ENCODE measurements around the gene MICALL1. TPM values are rescaled to one million over a fixed set of nuclear protein-coding genes. Genes with fewer than 3 reads are reported as not detected.

MICALL1 gene
- total and polyA plus RNA-seq, 4 experiments from 2014 or later, result 0.77 to 31.0 (median 17.6) TPM

- no peak overlapping the region for H3K27ac Mint-ChIP-seq
- H3K9me3 ChIP-seq (ENCODE audit: control insufficient read depth in 1 of 2, low read length in 2 of 2), result no peaks in the 10 kb centered on the region
- no peaks in the 10 kb centered on the region for H3K4me1 Mint-ChIP-seq
- H3K27me3 ChIP-seq (ENCODE audit: insufficient read depth, low read length), result no peaks in the 10 kb centered on the region
- peaks cover 0 to 3% of the 10 kb centered on the region in 2 donors for H3K36me3 Mint-ChIP-seq
- H3K27me3 Mint-ChIP-seq, result no peaks in the 10 kb centered on the region
- no peaks in the 10 kb centered on the region for H3K9me3 Mint-ChIP-seq
- H3K4me3 Mint-ChIP-seq, result no peak overlapping the region
- POLR2A ChIA-PET (ENCODE audit: partially characterized antibody), result no interaction called here
- no peak overlapping the region for H3K27ac ChIP-seq (ENCODE audit: low read depth, low read length)
- DNase-seq, result no peak
- H3K36me3 ChIP-seq (ENCODE audit: insufficient read depth, low read length), result no peaks in the 10 kb centered on the region
- no peak overlapping the region for H3K4me3 ChIP-seq (ENCODE audit: low read length in 2 of 2)
- intact Hi-C loops (cut with micrococcal nuclease), result no loop called here
- no peaks in the 10 kb centered on the region for H3K4me1 ChIP-seq (ENCODE audit: insufficient read depth, low read length)
- CTCF ChIA-PET (ENCODE audit: partially characterized antibody), result no interaction called here
Observed at GRCh38 chr22:37985751-37986281, 79.7 kb downstream of the MICALL1 start.

- H3K4me1 Mint-ChIP-seq, result no peaks in the 10 kb centered on the region
- no peaks in the 10 kb centered on the region for H3K9me3 Mint-ChIP-seq
- peaks cover 0 to 3% of the 10 kb centered on the region in 2 donors for H3K36me3 Mint-ChIP-seq
- H3K9me3 ChIP-seq (ENCODE audit: control insufficient read depth in 1 of 2, low read length in 2 of 2), result no peaks in the 10 kb centered on the region
- ChIA-PET POLR2A (ENCODE audit: partially characterized antibody) (no interaction called here), CTCF (ENCODE audit: partially characterized antibody) (no interaction called here)
- no peaks in the 10 kb centered on the region for H3K4me1 ChIP-seq (ENCODE audit: insufficient read depth, low read length)
- H3K36me3 ChIP-seq (ENCODE audit: insufficient read depth, low read length), result no peaks in the 10 kb centered on the region
- H3K27me3 Mint-ChIP-seq, result no peaks in the 10 kb centered on the region
- H3K4me3 ChIP-seq (ENCODE audit: low read length in 2 of 2), result no peak overlapping the region
- no peaks in the 10 kb centered on the region for H3K27me3 ChIP-seq (ENCODE audit: insufficient read depth, low read length)
- DNase-seq, result no peak
- intact Hi-C loops (cut with micrococcal nuclease), result no loop called here
- H3K27ac ChIP-seq (ENCODE audit: low read depth, low read length), result no peak overlapping the region
- no peak overlapping the region for H3K27ac Mint-ChIP-seq
- H3K4me3 Mint-ChIP-seq, result no peak overlapping the region
Observed at GRCh38 chr22:37986371-37986770, 80.3 kb downstream of the MICALL1 start.

GRCh38 chr22:37989146-37990045, 83.3 kb downstream of the MICALL1 start:
- Histone ChIP-seq H3K4me3 (ENCODE audit: low read length in 2 of 2) (no peak overlapping the region), H3K27ac (ENCODE audit: low read depth, low read length) (no peak overlapping the region), H3K4me1 (ENCODE audit: insufficient read depth, low read length) (no peaks in the 10 kb centered on the region), H3K36me3 (ENCODE audit: insufficient read depth, low read length) (no peaks in the 10 kb centered on the region), H3K27me3 (ENCODE audit: insufficient read depth, low read length) (no peaks in the 10 kb centered on the region), H3K9me3 (ENCODE audit: control insufficient read depth in 1 of 2, low read length in 2 of 2) (no peaks in the 10 kb centered on the region)
- no peak for DNase-seq
- peaks cover 0 to 3% of the 10 kb centered on the region in 2 donors for H3K36me3 Mint-ChIP-seq
- H3K4me1 Mint-ChIP-seq, result no peaks in the 10 kb centered on the region
- H3K27me3 Mint-ChIP-seq, result no peaks in the 10 kb centered on the region
- intact Hi-C loops (cut with micrococcal nuclease), result no loop called here
- no peak overlapping the region for H3K27ac Mint-ChIP-seq
- POLR2A ChIA-PET (ENCODE audit: partially characterized antibody), result no interaction called here
- no peaks in the 10 kb centered on the region for H3K9me3 Mint-ChIP-seq
- H3K4me3 Mint-ChIP-seq, result no peak overlapping the region
- CTCF ChIA-PET (ENCODE audit: partially characterized antibody), result no interaction called here

GRCh38 chr22:37990301-37990700, 84.2 kb downstream of the MICALL1 start:
- H3K4me1 ChIP-seq (ENCODE audit: insufficient read depth, low read length), result no peaks in the 10 kb centered on the region
- H3K9me3 Mint-ChIP-seq, result no peaks in the 10 kb centered on the region
- ChIA-PET CTCF (ENCODE audit: partially characterized antibody) (no interaction called here), POLR2A (ENCODE audit: partially characterized antibody) (no interaction called here)
- H3K36me3 Mint-ChIP-seq, result peaks cover 0 to 2% of the 10 kb centered on the region in 2 donors
- H3K27ac ChIP-seq (ENCODE audit: low read depth, low read length), result no peak overlapping the region
- H3K27ac Mint-ChIP-seq, result no peak overlapping the region
- DNase-seq, result no peak
- no peak overlapping the region for H3K4me3 ChIP-seq (ENCODE audit: low read length in 2 of 2)
- no peaks in the 10 kb centered on the region for H3K4me1 Mint-ChIP-seq
- intact Hi-C loops (cut with micrococcal nuclease), result no loop called here
- H3K27me3 ChIP-seq (ENCODE audit: insufficient read depth, low read length), result no peaks in the 10 kb centered on the region
- no peaks in the 10 kb centered on the region for H3K9me3 ChIP-seq (ENCODE audit: control insufficient read depth in 1 of 2, low read length in 2 of 2)
- no peak overlapping the region for H3K4me3 Mint-ChIP-seq
- no peaks in the 10 kb centered on the region for H3K27me3 Mint-ChIP-seq
- H3K36me3 ChIP-seq (ENCODE audit: insufficient read depth, low read length), result no peaks in the 10 kb centered on the region

- intact Hi-C loops (cut with micrococcal nuclease), result no loop called here
- CTCF ChIA-PET (ENCODE audit: partially characterized antibody), result no interaction called here
Observed at GRCh38 chr22:37990862-37991261, 84.8 kb downstream of the MICALL1 start.

GRCh38 chr22:37991731-37992442, 85.8 kb downstream of the MICALL1 start:
- no peak overlapping the region for H3K4me3 Mint-ChIP-seq
- no peaks in the 10 kb centered on the region for H3K9me3 ChIP-seq (ENCODE audit: control insufficient read depth in 1 of 2, low read length in 2 of 2)
- H3K27me3 Mint-ChIP-seq, result no peaks in the 10 kb centered on the region
- ChIA-PET CTCF (ENCODE audit: partially characterized antibody) (interaction anchor here (1.1 kb wide), 1 partner anchor 175 kb away, joined by 3 read pairs; no protein-coding TSS in a partner anchor), POLR2A (ENCODE audit: partially characterized antibody) (no interaction called here)
- DNase-seq, result no peak
- no peaks in the 10 kb centered on the region for H3K27me3 ChIP-seq (ENCODE audit: insufficient read depth, low read length)
- intact Hi-C loops (cut with micrococcal nuclease), result no loop called here
- no peak overlapping the region for H3K27ac Mint-ChIP-seq
- H3K27ac ChIP-seq (ENCODE audit: low read depth, low read length), result no peak overlapping the region
- H3K36me3 Mint-ChIP-seq, result no peaks in the 10 kb centered on the region
- H3K36me3 ChIP-seq (ENCODE audit: insufficient read depth, low read length), result no peaks in the 10 kb centered on the region
- no peaks in the 10 kb centered on the region for H3K4me1 Mint-ChIP-seq
- no peaks in the 10 kb centered on the region for H3K4me1 ChIP-seq (ENCODE audit: insufficient read depth, low read length)
- no peak overlapping the region for H3K4me3 ChIP-seq (ENCODE audit: low read length in 2 of 2)
- H3K9me3 Mint-ChIP-seq, result no peaks in the 10 kb centered on the region

More at GRCh38 chr22:37990862-37991261, 84.8 kb downstream of the MICALL1 start:
- H3K27ac ChIP-seq (ENCODE audit: low read depth, low read length), result no peak overlapping the region
- H3K4me1 Mint-ChIP-seq, result no peaks in the 10 kb centered on the region
- no peak overlapping the region for H3K27ac Mint-ChIP-seq
- DNase-seq, result no peak
- H3K9me3 ChIP-seq (ENCODE audit: control insufficient read depth in 1 of 2, low read length in 2 of 2), result no peaks in the 10 kb centered on the region
- no peaks in the 10 kb centered on the region for H3K36me3 ChIP-seq (ENCODE audit: insufficient read depth, low read length)
- H3K4me3 ChIP-seq (ENCODE audit: low read length in 2 of 2), result no peak overlapping the region
- POLR2A ChIA-PET (ENCODE audit: partially characterized antibody), result no interaction called here
- no peak overlapping the region for H3K4me3 Mint-ChIP-seq
- H3K27me3 Mint-ChIP-seq, result no peaks in the 10 kb centered on the region
- H3K4me1 ChIP-seq (ENCODE audit: insufficient read depth, low read length), result no peaks in the 10 kb centered on the region
- H3K9me3 Mint-ChIP-seq, result no peaks in the 10 kb centered on the region
- no peaks in the 10 kb centered on the region for H3K27me3 ChIP-seq (ENCODE audit: insufficient read depth, low read length)
- no peaks in the 10 kb centered on the region for H3K36me3 Mint-ChIP-seq

Measured in CD4-positive, alpha-beta memory T cell (primary cell).